Upper lobe of left lung (tissue), 4 donors: ENCODE data around the gene SNN.

Experiments used
- EP300 ChIP-seq, 4 donors: sonication (generic); formaldehyde crosslinking; IDR thresholded peaks; one replicate each; pipeline ENCODE4 v1.5.1; 2017; ENCODE audit warnings: antibody characterized with exemption in 4 of 4, control low read depth in 2 of 4
- POLR2A ChIP-seq, 4 donors: fragments of 450-650 bp; IDR thresholded peaks; one replicate each; pipeline ENCODE4 v1.5.1; 2016 to 2017; ENCODE audit warnings: antibody characterized with exemption in 4 of 4, mild to moderate bottlenecking in 2 of 4
- TF ChIP-seq, protein P1 (sequence below), 6 experiments: fragments of 450-650 bp in 4 of 6; fragments of 200-600 bp in 2 of 6; sonication (generic) in 2 of 6; IDR thresholded peaks; one replicate each; pipeline ENCODE4 v1.5.1; 2016 to 2019; ENCODE audit warnings: antibody characterized with exemption in 6 of 6

DNA sequence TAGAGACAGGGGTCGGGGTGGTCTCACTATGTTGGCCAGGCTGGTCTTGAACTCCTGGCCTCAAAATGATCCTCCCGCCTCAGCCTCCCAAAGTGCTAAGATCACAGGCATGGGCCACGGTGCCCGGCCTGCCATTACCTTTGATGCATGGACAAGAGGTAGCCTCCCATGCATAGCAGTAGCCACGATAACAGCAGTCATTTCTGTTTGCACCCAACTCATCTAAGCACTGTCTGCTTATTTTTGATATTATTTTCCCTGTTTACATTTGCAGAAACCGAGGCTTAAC lies 37.5 kb upstream of the SNN start:
- TF ChIP-seq, protein P1, sequence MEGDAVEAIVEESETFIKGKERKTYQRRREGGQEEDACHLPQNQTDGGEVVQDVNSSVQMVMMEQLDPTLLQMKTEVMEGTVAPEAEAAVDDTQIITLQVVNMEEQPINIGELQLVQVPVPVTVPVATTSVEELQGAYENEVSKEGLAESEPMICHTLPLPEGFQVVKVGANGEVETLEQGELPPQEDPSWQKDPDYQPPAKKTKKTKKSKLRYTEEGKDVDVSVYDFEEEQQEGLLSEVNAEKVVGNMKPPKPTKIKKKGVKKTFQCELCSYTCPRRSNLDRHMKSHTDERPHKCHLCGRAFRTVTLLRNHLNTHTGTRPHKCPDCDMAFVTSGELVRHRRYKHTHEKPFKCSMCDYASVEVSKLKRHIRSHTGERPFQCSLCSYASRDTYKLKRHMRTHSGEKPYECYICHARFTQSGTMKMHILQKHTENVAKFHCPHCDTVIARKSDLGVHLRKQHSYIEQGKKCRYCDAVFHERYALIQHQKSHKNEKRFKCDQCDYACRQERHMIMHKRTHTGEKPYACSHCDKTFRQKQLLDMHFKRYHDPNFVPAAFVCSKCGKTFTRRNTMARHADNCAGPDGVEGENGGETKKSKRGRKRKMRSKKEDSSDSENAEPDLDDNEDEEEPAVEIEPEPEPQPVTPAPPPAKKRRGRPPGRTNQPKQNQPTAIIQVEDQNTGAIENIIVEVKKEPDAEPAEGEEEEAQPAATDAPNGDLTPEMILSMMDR (IDR thresholded peaks at IDR 0.05) = no peak
- TF ChIP-seq POLR2A (IDR thresholded peaks at IDR 0.05) (no peak), EP300 (IDR thresholded peaks at IDR 0.05) (no peak)
